Neuron (in vitro differentiated cells): Measurements from ENCODE around the gene OR2D2.
A peak's percentile ranks its signal among the peaks of the same experiment; 100 is the strongest.

ENCODE experiments used
- H2AFZ ChIP-seq: one replicate; pipeline ENCODE4 v1.6.1; 2013; ENCODE audit warnings: low read depth, mild to moderate bottlenecking, inconsistent platforms, low read length, moderate library complexity
- H3K27me3 ChIP-seq: one replicate; pipeline ENCODE4 v1.6.1; 2013; ENCODE audit warnings: low read length; ENCODE audit not compliant: insufficient read depth
- H3K36me3 ChIP-seq: one replicate; pipeline ENCODE4 v1.6.1; 2013; ENCODE audit warnings: low read length; ENCODE audit not compliant: insufficient read depth
- H3K4me1 ChIP-seq: one replicate; pipeline ENCODE4 v1.6.1; 2013; ENCODE audit warnings: low read length; ENCODE audit not compliant: insufficient read depth
- H3K4me3 ChIP-seq: 2 replicates; pipeline ENCODE4 v1.5.1; 2013; ENCODE audit warnings: mild to moderate bottlenecking, low read length, moderate library complexity
- H3K9me3 ChIP-seq: one replicate; pipeline ENCODE4 v1.6.1; 2013; ENCODE audit warnings: low read length

The OR2D2 gene, protein sequence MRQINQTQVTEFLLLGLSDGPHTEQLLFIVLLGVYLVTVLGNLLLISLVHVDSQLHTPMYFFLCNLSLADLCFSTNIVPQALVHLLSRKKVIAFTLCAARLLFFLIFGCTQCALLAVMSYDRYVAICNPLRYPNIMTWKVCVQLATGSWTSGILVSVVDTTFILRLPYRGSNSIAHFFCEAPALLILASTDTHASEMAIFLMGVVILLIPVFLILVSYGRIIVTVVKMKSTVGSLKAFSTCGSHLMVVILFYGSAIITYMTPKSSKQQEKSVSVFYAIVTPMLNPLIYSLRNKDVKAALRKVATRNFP

DNA sequence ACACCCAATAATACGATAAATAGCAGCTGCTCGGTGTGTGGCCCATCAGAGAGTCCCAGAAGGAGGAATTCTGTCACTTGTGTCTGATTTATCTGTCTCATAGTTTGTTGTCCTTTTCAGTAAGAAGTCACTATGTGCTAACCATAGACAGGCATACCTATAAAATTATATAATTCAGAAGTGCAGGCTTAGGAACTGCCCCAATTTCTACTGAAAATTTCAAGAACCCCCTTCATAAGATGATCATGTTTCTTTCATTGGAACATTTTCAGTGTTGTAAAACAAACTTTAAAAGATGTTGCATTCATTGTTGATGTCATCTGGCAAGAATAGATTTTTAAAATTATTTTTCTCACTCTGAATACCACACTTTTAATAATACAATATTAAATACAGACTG lies at the start of gene OR2D2:
TSS of gene OR2D2 (minus strand) at position 101 of the 400 bp plus-strand sequence. CDS start at position 101, 0 bp downstream.
- Histone ChIP-seq H3K4me3 (no peak within 1 kb of the TSS), H3K9me3 (no peaks in the 10 kb centered on the region), H3K27me3 (no peaks in the 10 kb centered on the region), H3K4me1 (no peaks in the 10 kb centered on the region), H2AFZ (no peak within 1 kb of the TSS), H3K36me3 (no peaks in the 10 kb centered on the region)

DNA sequence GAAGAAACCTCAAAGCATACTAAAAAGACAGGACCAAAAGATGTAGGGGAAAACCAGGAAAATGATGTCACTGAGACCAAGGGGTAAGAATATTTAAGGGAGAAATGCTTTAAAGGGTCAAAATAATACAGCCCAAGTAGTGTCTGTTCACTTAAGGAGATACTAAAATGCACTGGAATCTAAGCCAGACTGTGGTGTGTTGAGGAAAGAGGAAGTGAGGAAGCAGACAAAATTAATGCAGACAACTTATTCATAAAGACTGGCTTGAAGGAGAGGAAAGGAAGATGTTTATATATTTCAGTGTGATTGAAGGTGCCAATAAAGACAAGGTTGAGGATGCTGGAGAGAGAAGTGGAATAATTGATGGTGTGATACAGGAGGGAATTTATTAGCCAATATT lies 49.7 kb upstream of the OR2D2 start:
- no peaks in the 10 kb centered on the region for H3K4me1 ChIP-seq
- no peaks in the 10 kb centered on the region for H3K27me3 ChIP-seq
- no peaks in the 10 kb centered on the region for H3K9me3 ChIP-seq
- no peak overlapping the region for H3K4me3 ChIP-seq
- H2AFZ ChIP-seq, result no peak overlapping the region
- H3K36me3 ChIP-seq, result no peaks in the 10 kb centered on the region

DNA sequence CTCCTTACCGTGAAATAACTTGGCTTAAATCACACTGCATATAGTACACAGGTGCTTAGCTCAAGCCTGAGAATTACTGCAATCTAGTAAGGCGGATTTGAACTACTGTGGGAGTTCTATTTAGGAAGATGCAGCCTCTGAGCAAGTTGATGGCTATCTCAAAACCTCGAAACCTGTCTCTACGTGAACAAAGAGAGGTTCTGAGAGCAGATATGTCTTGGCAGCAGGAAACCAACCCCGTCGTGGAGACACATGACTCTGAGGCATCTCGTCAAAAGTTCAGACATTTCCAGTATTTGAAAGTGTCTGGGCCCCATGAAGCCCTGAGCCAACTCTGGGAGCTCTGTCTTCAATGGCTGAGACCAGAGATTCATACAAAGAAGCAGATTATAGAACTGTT lies 39.8 kb upstream of the OR2D2 start:
- Histone ChIP-seq H3K4me1 (peaks cover 8% of the 10 kb centered on the region), H3K4me3 (no peak overlapping the region), H2AFZ (no peak overlapping the region)

DNA sequence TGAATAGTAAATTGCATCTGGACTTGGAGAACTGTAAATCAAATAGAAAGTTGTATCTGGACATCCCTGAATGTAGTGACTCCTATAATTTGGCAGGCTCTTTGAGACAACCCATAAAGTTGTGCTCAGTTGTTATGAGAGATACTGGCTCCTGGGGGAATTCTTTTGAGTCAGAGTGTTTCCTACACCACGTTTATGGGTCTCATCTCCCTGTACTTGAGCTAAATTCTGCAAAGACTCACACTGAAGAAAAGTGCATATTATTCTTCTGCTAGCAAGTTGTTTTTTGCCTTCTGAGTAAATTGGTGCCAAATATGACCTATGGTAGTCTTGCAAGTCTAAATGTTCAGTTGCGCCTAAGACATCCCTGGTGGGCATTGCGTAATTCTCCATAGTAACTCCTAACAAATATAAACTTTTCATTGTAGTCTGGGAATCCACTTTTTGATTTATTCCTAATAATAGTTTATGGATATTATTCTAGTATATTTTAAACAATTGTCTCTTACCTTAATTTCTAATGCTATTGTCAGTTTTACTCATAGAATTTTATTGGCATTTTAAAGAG lies 38.9 kb upstream of the OR2D2 start:
- Histone ChIP-seq H3K36me3 (no peaks in the 10 kb centered on the region), H2AFZ (no peak overlapping the region), H3K27me3 (no peaks in the 10 kb centered on the region), H3K4me1 (peaks cover 8% of the 10 kb centered on the region), H3K4me3 (no peak overlapping the region), H3K9me3 (peaks cover 2% of the 10 kb centered on the region)

More for the DNA sequence above, 39.8 kb upstream of the OR2D2 start:
- Histone ChIP-seq H3K27me3 (no peaks in the 10 kb centered on the region), H3K9me3 (peaks cover 2% of the 10 kb centered on the region), H3K36me3 (no peaks in the 10 kb centered on the region)

DNA sequence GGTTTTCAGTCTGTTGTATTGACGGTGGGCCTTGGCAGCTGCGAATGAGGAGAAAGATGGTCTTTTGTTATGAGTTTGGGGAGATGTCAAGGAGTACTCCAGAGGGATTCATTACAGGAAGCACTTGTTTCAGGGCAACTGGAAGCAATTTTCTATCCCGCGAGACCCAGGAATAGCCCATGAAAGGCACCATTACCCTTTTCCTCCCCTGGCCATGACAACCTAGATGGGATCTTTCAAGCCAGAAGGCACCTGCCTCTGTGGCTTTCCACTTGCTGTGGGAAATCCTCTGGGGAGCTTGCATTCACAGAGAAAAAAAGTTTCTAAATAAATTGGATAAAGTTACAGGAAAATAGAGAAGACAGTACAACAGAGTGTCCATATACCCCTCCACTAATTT lies 36.6 kb upstream of the OR2D2 start:
- Histone ChIP-seq H3K4me1 (peaks cover 10% of the 10 kb centered on the region), H2AFZ (no peak overlapping the region), H3K9me3 (peaks cover 2% of the 10 kb centered on the region), H3K36me3 (no peaks in the 10 kb centered on the region), H3K4me3 (no peak overlapping the region), H3K27me3 (no peaks in the 10 kb centered on the region)

DNA sequence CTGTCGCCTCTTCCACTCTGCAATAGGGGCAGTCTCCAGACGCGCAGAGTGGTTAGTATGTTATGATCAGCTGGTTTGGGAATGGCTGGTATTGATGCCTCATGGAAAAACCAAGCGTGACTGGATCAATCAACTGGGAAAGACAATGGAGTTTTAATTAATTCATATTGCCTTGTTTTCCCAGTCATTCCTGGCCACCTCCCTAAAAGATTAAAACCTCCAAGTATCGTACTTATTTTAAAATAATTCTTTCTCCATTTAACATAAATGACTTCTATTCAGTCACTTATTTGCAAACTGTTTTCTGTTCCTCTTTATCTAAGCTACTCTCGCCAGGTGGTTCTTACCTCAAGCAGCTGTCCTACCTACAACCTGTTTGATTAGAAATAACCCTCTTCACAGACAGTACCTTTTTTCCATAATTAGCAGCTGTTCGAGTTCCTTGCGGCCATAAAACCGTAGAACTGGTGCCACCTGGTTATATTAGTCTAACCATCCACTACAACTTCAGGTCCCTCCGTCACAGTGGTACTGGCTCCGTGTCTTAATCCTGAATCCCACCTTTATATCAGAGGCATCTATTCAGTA lies 34.8 kb upstream of the OR2D2 start:
- peak overlapping the region; percentile 64 for H3K4me3 ChIP-seq
- peak overlapping the region; percentile 93 for H2AFZ ChIP-seq
- H3K4me1 ChIP-seq, result peaks cover 10% of the 10 kb centered on the region
- peaks cover under 1% of the 10 kb centered on the region for H3K9me3 ChIP-seq
- no peaks in the 10 kb centered on the region for H3K27me3 ChIP-seq
- H3K36me3 ChIP-seq, result no peaks in the 10 kb centered on the region

DNA sequence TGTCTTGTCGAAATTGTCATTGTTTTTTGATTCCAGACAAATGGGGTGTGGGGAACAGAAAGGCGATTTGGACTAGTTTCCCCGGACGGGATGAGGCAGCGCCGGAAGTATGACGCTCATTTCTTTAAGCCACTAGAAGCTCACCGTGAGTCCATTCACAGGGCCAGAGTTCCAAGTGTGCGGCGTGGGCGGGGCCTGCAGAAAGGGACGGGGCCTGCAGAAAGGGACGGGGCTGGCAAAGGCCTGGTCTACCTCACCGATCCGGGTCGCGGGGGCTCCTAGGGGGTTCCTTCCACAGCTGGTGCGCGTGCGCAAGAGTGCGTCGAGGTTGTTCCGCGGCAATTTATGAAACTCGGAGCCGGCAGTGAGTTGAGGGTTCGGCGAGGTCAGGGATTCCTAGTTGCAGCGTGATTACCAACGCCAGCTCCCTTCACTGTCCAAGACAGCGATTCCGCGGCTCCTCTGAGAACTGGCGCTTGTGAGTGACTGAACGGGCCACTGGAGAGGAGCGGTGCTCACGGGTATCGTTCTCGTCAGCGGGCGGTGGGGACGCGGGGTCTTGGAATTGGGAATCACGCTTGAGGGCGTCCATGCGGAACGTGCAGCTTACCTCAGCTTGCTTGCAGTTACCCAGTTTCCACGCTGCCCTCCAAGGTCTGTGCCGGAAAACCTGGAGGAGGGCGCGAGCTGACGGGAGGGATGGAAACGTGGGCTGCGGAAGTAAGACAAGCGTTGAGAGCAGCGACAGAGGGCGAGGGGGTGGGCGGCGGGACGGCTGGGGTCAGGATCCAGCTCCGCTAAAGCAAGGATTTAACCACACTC lies 34.1 kb upstream of the OR2D2 start, which contains the start of gene ZNF215:
TSS of gene ZNF215 (plus strand) at position 219 of the 822 bp plus-strand sequence. CDS start 5,847 bp downstream, outside the sequence.
- Histone ChIP-seq H3K9me3 (no peaks in the 10 kb centered on the region), H3K27me3 (no peaks in the 10 kb centered on the region)

DNA sequence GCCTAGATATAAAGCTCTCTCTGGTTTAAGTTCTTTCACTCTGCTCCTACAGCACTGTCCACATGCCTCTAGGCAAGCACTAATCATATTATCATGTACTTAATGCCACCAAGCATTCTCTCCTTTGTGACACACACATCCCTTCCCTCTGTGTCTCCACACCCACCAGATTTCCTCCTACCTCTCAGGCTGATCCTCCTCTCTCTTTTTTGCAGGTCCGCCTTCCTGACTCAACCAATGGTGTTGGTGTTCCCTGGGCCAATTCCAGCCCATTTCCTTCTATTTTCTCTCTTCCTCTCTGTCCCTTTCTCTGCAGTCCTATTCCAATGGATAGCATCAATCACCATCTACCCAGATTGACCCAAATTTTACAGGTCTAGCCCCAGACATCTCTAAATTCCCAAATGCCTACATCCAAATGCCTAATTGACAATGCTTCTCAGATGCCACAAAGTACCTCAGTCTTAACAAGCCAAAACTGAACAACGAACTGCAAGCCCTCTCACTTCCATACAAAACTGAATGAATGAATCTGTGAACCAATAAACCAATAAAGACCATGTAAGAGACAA lies 33.4 kb upstream of the OR2D2 start:
- Histone ChIP-seq H3K36me3 (no peaks in the 10 kb centered on the region), H2AFZ (peak overlapping the region; percentile 93), H3K27me3 (no peaks in the 10 kb centered on the region), H3K9me3 (no peaks in the 10 kb centered on the region), H3K4me3 (peak overlapping the region; percentile 64), H3K4me1 (peaks cover 10% of the 10 kb centered on the region)

More for the DNA sequence above, 34.1 kb upstream of the OR2D2 start, which contains the start of gene ZNF215:
- Histone ChIP-seq H2AFZ (peak within 1 kb of the TSS; percentile 93), H3K4me1 (peaks cover 10% of the 10 kb centered on the region), H3K36me3 (no peaks in the 10 kb centered on the region), H3K4me3 (peak within 1 kb of the TSS; percentile 64)

DNA sequence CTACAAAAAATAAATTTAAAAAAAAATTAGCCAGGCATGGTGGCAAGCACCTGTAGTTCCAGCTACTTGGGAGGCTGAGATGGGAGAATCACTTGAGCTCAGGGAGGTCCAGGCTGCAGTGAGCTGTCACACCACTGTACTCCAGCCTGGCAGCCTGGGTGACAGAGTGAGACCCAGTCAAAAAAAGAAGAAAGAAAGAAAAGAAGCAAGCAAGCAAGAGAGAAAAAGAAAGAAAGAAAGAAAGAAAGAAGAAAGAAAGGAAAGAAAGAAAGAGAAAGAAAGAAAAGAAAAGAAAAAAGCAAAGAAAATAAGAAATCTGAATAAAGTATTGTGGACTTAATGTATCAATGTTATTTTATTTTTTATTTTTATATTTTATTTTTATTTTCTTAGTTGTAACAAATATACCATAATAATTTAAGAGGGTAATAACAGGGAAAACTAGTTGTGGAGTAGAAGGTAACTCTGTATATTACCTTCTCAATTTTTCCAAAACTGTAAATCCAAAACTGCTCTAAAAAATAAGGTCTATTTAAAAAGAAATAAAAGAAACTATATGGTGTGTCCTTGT lies 32.8 kb upstream of the OR2D2 start:
- H2AFZ ChIP-seq, result no peak overlapping the region
- no peak overlapping the region for H3K4me3 ChIP-seq
- H3K27me3 ChIP-seq, result no peaks in the 10 kb centered on the region
- no peaks in the 10 kb centered on the region for H3K9me3 ChIP-seq
- H3K4me1 ChIP-seq, result peaks cover 10% of the 10 kb centered on the region
- H3K36me3 ChIP-seq, result no peaks in the 10 kb centered on the region

DNA sequence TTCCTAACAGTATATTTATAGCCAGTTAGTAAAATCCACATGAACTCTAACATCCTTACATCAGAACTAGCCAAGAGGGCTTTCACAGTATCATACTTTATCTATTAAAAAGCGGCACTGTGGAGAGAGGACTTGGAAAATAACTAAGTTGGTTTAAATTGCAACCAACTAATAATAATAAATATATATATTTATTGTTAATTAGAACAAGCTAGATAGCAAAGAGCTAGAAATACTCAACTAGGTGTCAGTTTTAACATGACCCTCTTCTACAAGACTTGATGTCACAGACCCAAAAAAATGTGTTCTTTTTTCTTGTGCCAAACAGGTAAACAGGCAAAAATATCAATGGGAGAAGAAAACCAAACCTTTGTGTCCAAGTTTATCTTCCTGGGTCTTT lies 28.4 kb upstream of the OR2D2 start, which contains the start of gene OR2D3:
TSS of gene OR2D3 (plus strand) at position 301 of the 400 bp plus-strand sequence. CDS start at position 301, 0 bp downstream.
- Histone ChIP-seq H3K4me1 (peaks cover 1% of the 10 kb centered on the region), H3K4me3 (no peak within 1 kb of the TSS), H3K27me3 (no peaks in the 10 kb centered on the region), H3K9me3 (no peaks in the 10 kb centered on the region), H3K36me3 (no peaks in the 10 kb centered on the region), H2AFZ (no peak within 1 kb of the TSS)

DNA sequence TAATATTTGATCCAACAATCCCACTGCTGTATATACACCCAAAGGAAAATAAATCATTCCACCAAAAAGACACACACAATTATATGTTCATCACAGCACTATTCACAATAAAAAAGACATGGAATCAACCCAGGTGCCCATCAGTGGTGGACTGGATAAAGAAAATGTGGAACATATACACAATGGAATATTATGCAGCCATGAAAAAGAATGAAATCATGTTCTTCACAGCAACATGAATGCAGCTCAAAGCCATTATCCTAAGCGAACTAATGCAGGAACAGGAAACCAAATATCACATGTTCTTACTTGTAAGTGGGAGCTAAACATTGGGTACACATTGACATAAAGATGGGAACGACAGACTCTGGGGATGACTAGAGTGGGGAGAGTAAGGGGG lies 27.4 kb upstream of the OR2D2 start:
- H3K9me3 ChIP-seq, result no peaks in the 10 kb centered on the region
- H3K27me3 ChIP-seq, result no peaks in the 10 kb centered on the region

DNA sequence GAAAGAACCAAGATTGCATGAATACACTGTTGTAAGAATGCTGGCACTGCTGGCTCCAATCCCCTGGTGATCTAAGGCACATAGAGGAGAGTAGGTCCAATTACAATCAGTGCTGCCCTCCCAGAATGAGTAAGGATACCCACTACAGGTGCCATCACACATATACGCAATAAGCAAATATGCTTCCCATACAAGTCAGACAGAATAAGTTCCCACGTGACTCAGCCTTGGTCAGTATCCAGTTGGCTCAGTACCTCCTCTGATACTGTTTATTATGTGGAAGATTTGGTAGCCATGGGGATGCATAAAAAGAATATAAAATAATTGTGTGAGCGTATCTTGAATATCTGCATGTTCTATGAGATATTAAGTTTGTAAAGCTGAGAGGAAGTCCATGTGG lies 19.6 kb upstream of the OR2D2 start:
- no peaks in the 10 kb centered on the region for H3K36me3 ChIP-seq
- H2AFZ ChIP-seq, result no peak overlapping the region
- no peaks in the 10 kb centered on the region for H3K9me3 ChIP-seq
- no peaks in the 10 kb centered on the region for H3K27me3 ChIP-seq
- H3K4me3 ChIP-seq, result no peak overlapping the region
- no peaks in the 10 kb centered on the region for H3K4me1 ChIP-seq

More for the DNA sequence above, 27.4 kb upstream of the OR2D2 start:
- no peak overlapping the region for H3K4me3 ChIP-seq
- H3K4me1 ChIP-seq, result no peaks in the 10 kb centered on the region
- no peaks in the 10 kb centered on the region for H3K36me3 ChIP-seq
- no peak overlapping the region for H2AFZ ChIP-seq
